Activated naive CD8-positive, alpha-beta T cell treated with anti-CD3 and anti-CD28 coated beads, Interleukin-2, amount 50 U/mL, for 24 hours (primary cell): ENCODE measurements around the gene ZRANB1.

Experiments used
- ATAC-seq: fragments of 150-1000 bp; cut with Tn5 transposase; one replicate; pipeline ENCODE4 v1.10.0; 2021
- DNase-seq: peaks from one replicate; pipeline ENCODE4 v3.0.0; 2021
- H3K27ac Mint-ChIP-seq: one replicate; pipeline ENCODE4 v1.8.0; 2021; ENCODE audit warnings: mild to moderate bottlenecking, mixed read lengths
- H3K27me3 Mint-ChIP-seq: one replicate; pipeline ENCODE4 v1.8.0; 2021; ENCODE audit warnings: mixed read lengths
- H3K36me3 Mint-ChIP-seq: one replicate; pipeline ENCODE4 v1.8.0; 2021; ENCODE audit warnings: low read depth, mixed read lengths
- H3K4me1 Mint-ChIP-seq: one replicate; pipeline ENCODE4 v1.8.0; 2021; ENCODE audit warnings: mixed read lengths
- H3K4me3 Mint-ChIP-seq: one replicate; pipeline ENCODE4 v1.8.0; 2021; ENCODE audit warnings: mild to moderate bottlenecking, moderate library complexity, mixed read lengths
- H3K9me3 Mint-ChIP-seq: one replicate; pipeline ENCODE4 v1.8.0; 2021; ENCODE audit warnings: mixed read lengths

The ZRANB1 gene

GRCh38 chr10:124942317-124943169 is 620 bp downstream of the ZRANB1 start:
- ATAC-seq (no peak), DNase-seq (no peak)
- Mint-ChIP-seq H3K36me3 (peaks cover 17% of the 10 kb centered on the region), H3K9me3 (no peaks in the 10 kb centered on the region), H3K4me3 (no peak overlapping the region), H3K27ac (no peak overlapping the region), H3K27me3 (no peaks in the 10 kb centered on the region), H3K4me1 (peaks cover 52% of the 10 kb centered on the region)

- Mint-ChIP-seq H3K4me3 (no peak overlapping the region), H3K9me3 (no peaks in the 10 kb centered on the region)
Measured at GRCh38 chr10:124943301-124944092, 1.6 kb downstream of the ZRANB1 start.

GRCh38 chr10:124944982-124945381 is 3.1 kb downstream of the ZRANB1 start:
- H3K9me3 Mint-ChIP-seq: no peaks in the 10 kb centered on the region
- no peak overlapping the region for H3K4me3 Mint-ChIP-seq
- ATAC-seq (no peak), DNase-seq (no peak)
- H3K4me1 Mint-ChIP-seq: peaks cover 52% of the 10 kb centered on the region
- peaks cover 29% of the 10 kb centered on the region for H3K36me3 Mint-ChIP-seq
- no peaks in the 10 kb centered on the region for H3K27me3 Mint-ChIP-seq
- no peak overlapping the region for H3K27ac Mint-ChIP-seq

More at GRCh38 chr10:124943301-124944092, 1.6 kb downstream of the ZRANB1 start:
- no peak overlapping the region for H3K27ac Mint-ChIP-seq
- peaks cover 24% of the 10 kb centered on the region for H3K36me3 Mint-ChIP-seq
- ATAC-seq (no peak), DNase-seq (no peak)
- no peaks in the 10 kb centered on the region for H3K27me3 Mint-ChIP-seq
- H3K4me1 Mint-ChIP-seq: peaks cover 52% of the 10 kb centered on the region

GRCh38 chr10:124946945-124947344 is 5.0 kb downstream of the ZRANB1 start:
- H3K27ac Mint-ChIP-seq: no peak overlapping the region
- H3K27me3 Mint-ChIP-seq: no peaks in the 10 kb centered on the region
- H3K36me3 Mint-ChIP-seq: peaks cover 29% of the 10 kb centered on the region
- no peak for ATAC-seq
- no peaks in the 10 kb centered on the region for H3K9me3 Mint-ChIP-seq
- DNase-seq: no peak
- no peak overlapping the region for H3K4me3 Mint-ChIP-seq
- H3K4me1 Mint-ChIP-seq: peaks cover 44% of the 10 kb centered on the region

- ATAC-seq (no peak), DNase-seq (no peak)
- no peaks in the 10 kb centered on the region for H3K27me3 Mint-ChIP-seq
- H3K4me3 Mint-ChIP-seq: no peak overlapping the region
- no peaks in the 10 kb centered on the region for H3K9me3 Mint-ChIP-seq
- peaks cover 27% of the 10 kb centered on the region for H3K36me3 Mint-ChIP-seq
- peaks cover 27% of the 10 kb centered on the region for H3K4me1 Mint-ChIP-seq
- H3K27ac Mint-ChIP-seq: no peak overlapping the region
Measured at GRCh38 chr10:124949543-124949942, 7.6 kb downstream of the ZRANB1 start.

- no peak for ATAC-seq
- Mint-ChIP-seq H3K4me1 (peaks cover 28% of the 10 kb centered on the region), H3K9me3 (no peaks in the 10 kb centered on the region), H3K27ac (no peak overlapping the region), H3K4me3 (no peak overlapping the region), H3K27me3 (no peaks in the 10 kb centered on the region), H3K36me3 (peaks cover 17% of the 10 kb centered on the region)
- DNase-seq: no peak
Measured at GRCh38 chr10:124952123-124952522, 10.2 kb downstream of the ZRANB1 start.

- peaks cover 11% of the 10 kb centered on the region for H3K36me3 Mint-ChIP-seq
- H3K27ac Mint-ChIP-seq: no peak overlapping the region
- DNase-seq (no peak), ATAC-seq (no peak)
- H3K27me3 Mint-ChIP-seq: no peaks in the 10 kb centered on the region
- H3K4me1 Mint-ChIP-seq: peaks cover 35% of the 10 kb centered on the region
- H3K9me3 Mint-ChIP-seq: no peaks in the 10 kb centered on the region
- no peak overlapping the region for H3K4me3 Mint-ChIP-seq
Measured at GRCh38 chr10:124953421-124953820, 11.5 kb downstream of the ZRANB1 start.

- peaks cover 12% of the 10 kb centered on the region for H3K36me3 Mint-ChIP-seq
- no peaks in the 10 kb centered on the region for H3K9me3 Mint-ChIP-seq
- H3K27me3 Mint-ChIP-seq: no peaks in the 10 kb centered on the region
- ATAC-seq: no peak
- no peak overlapping the region for H3K27ac Mint-ChIP-seq
- no peak overlapping the region for H3K4me3 Mint-ChIP-seq
- no peak for DNase-seq
- H3K4me1 Mint-ChIP-seq: peaks cover 48% of the 10 kb centered on the region
Measured at GRCh38 chr10:124955243-124955642, 13.3 kb downstream of the ZRANB1 start.

GRCh38 chr10:124955868-124956267 is 13.9 kb downstream of the ZRANB1 start:
- no peaks in the 10 kb centered on the region for H3K27me3 Mint-ChIP-seq
- DNase-seq (no peak), ATAC-seq (no peak)
- H3K36me3 Mint-ChIP-seq: peaks cover 12% of the 10 kb centered on the region
- H3K9me3 Mint-ChIP-seq: no peaks in the 10 kb centered on the region
- peaks cover 54% of the 10 kb centered on the region for H3K4me1 Mint-ChIP-seq
- no peak overlapping the region for H3K4me3 Mint-ChIP-seq
- no peak overlapping the region for H3K27ac Mint-ChIP-seq

GRCh38 chr10:124956764-124957163 is 14.8 kb downstream of the ZRANB1 start:
- peaks cover 12% of the 10 kb centered on the region for H3K36me3 Mint-ChIP-seq
- H3K27ac Mint-ChIP-seq: no peak overlapping the region
- ATAC-seq: no peak
- no peak for DNase-seq
- H3K9me3 Mint-ChIP-seq: no peaks in the 10 kb centered on the region
- H3K4me3 Mint-ChIP-seq: no peak overlapping the region
- no peaks in the 10 kb centered on the region for H3K27me3 Mint-ChIP-seq
- peaks cover 61% of the 10 kb centered on the region for H3K4me1 Mint-ChIP-seq

- Mint-ChIP-seq H3K36me3 (peaks cover 12% of the 10 kb centered on the region), H3K4me3 (no peak overlapping the region), H3K27ac (no peak overlapping the region), H3K27me3 (no peaks in the 10 kb centered on the region), H3K9me3 (no peaks in the 10 kb centered on the region), H3K4me1 (peaks cover 65% of the 10 kb centered on the region)
- ATAC-seq (no peak), DNase-seq (no peak)
Measured at GRCh38 chr10:124957404-124957947, 15.6 kb downstream of the ZRANB1 start.

- DNase-seq: no peak
- no peak for ATAC-seq
- Mint-ChIP-seq H3K9me3 (no peaks in the 10 kb centered on the region), H3K36me3 (peaks cover 11% of the 10 kb centered on the region), H3K4me3 (no peak overlapping the region), H3K27ac (no peak overlapping the region), H3K4me1 (peaks cover 63% of the 10 kb centered on the region), H3K27me3 (no peaks in the 10 kb centered on the region)
Measured at GRCh38 chr10:124959564-124959963, 17.6 kb downstream of the ZRANB1 start.

- no peak for DNase-seq
- peaks cover 11% of the 10 kb centered on the region for H3K36me3 Mint-ChIP-seq
- ATAC-seq: no peak
- H3K27ac Mint-ChIP-seq: peak overlapping the region; percentile 5
- H3K4me1 Mint-ChIP-seq: peaks cover 54% of the 10 kb centered on the region
- no peak overlapping the region for H3K4me3 Mint-ChIP-seq
- no peaks in the 10 kb centered on the region for H3K9me3 Mint-ChIP-seq
- H3K27me3 Mint-ChIP-seq: no peaks in the 10 kb centered on the region
Measured at GRCh38 chr10:124961248-124961570, 19.3 kb downstream of the ZRANB1 start.

GRCh38 chr10:124962421-124962820 is 20.5 kb downstream of the ZRANB1 start:
- ATAC-seq: no peak
- H3K4me3 Mint-ChIP-seq: no peak overlapping the region
- H3K9me3 Mint-ChIP-seq: no peaks in the 10 kb centered on the region
- peaks cover 14% of the 10 kb centered on the region for H3K36me3 Mint-ChIP-seq
- H3K4me1 Mint-ChIP-seq: peaks cover 44% of the 10 kb centered on the region
- H3K27ac Mint-ChIP-seq: no peak overlapping the region
- no peaks in the 10 kb centered on the region for H3K27me3 Mint-ChIP-seq
- no peak for DNase-seq
